ENCODE results near the gene AKAP1. TPM values are rescaled to one million over a fixed set of nuclear protein-coding genes. Genes with fewer than 3 reads are reported as not detected.

The AKAP1 gene
- total RNA-seq, 1 experiment from 2014 or later: 73.1 TPM

DNA sequence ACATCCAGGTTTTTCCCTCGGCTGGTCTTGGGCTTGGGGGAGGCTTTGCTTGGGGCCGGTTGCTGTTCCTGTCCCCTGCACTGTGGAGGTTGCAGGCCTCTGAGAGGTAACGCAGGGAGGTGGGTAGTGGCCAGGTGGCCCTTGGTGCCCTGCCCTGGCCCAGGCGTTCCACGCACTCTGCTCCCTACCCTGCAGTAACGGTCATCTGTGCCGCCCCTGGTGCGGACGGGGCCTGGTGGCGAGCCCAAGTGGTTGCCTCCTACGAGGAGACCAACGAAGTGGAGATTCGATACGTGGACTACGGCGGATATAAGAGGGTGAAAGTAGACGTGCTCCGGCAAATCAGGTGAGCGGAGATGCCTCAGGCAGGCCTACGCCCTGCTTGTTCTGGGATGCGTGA lies 30.9 kb downstream of the AKAP1 start:
- no peaks in the 10 kb centered on the region for H3K4me1 ChIP-seq (ENCODE audit: insufficient read depth, low read length)
- POLR2A ChIA-PET (ENCODE audit: unreplicated experiment): no interaction called here
- no peaks in the 10 kb centered on the region for H4K20me1 ChIP-seq (ENCODE audit: low read length)
- no peak for DNase-seq
- H3K27me3 ChIP-seq (ENCODE audit: low read length): no peaks in the 10 kb centered on the region
- H3K9me3 ChIP-seq (ENCODE audit: low read length): no peaks in the 10 kb centered on the region
- no peak overlapping the region for H3K4me2 ChIP-seq (ENCODE audit: low read length)
- no TSS peak for BruUV-seq (replicated peaks)
- H3F3A ChIP-seq (ENCODE audit: low read length, unreplicated experiment): no peaks in the 10 kb centered on the region
- no peak overlapping the region for H2AFZ ChIP-seq (ENCODE audit: low read length)
- intact Hi-C loops (cut with micrococcal nuclease): no loop called here
- CTCF ChIA-PET: no interaction called here
- no peak for ATAC-seq
- no peak overlapping the region for H3K9ac ChIP-seq (ENCODE audit: low read length)
- TF ChIP-seq CTCF (conservative IDR thresholded peaks at IDR 0.05; ENCODE audit: low read depth, low read length) (no peak), EZH2 (IDR thresholded peaks at IDR 0.05; ENCODE audit: low read length, unreplicated experiment) (no peak)
- H3K79me2 ChIP-seq (ENCODE audit: low read length): no peaks in the 10 kb centered on the region
- peaks cover 75% of the 10 kb centered on the region for H3K36me3 ChIP-seq (ENCODE audit: low read depth, low read length)
- H3K27ac ChIP-seq (ENCODE audit: low read length): no peak overlapping the region
- H3K4me3 ChIP-seq (ENCODE audit: low read length): no peak overlapping the region
- no peaks in the 10 kb centered on the region for H3K9me2 ChIP-seq (replicated peaks; ENCODE audit: low read length)

DNA sequence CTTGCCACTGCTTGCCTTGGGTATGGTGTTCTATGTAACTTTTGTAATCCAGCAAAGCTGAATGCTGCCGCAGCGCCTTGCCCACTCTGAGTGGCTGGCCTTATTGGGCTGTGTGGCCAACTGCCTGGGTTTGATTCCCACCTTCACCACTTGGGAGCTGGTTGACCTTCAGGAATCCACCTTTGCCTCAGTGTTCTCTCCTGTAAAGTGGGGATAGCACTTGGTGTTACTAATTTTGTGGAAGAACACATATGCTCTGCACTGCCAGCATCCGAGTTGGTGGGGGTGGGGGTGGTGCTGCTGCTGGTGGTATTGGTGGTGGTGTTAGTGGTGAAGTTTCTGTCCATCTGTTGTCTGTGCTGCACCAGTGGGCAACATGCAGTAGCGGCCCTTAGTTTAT lies 32.8 kb downstream of the AKAP1 start:
- no peak overlapping the region for H3K9ac ChIP-seq (ENCODE audit: low read length)
- no peaks in the 10 kb centered on the region for H3K27me3 ChIP-seq (ENCODE audit: low read length)
- ATAC-seq (no peak), DNase-seq (no peak)
- intact Hi-C loops (cut with micrococcal nuclease): no loop called here
- no peaks in the 10 kb centered on the region for H3K4me1 ChIP-seq (ENCODE audit: insufficient read depth, low read length)
- no peaks in the 10 kb centered on the region for H3F3A ChIP-seq (ENCODE audit: low read length, unreplicated experiment)
- H3K79me2 ChIP-seq (ENCODE audit: low read length): no peaks in the 10 kb centered on the region
- H3K9me3 ChIP-seq (ENCODE audit: low read length): no peaks in the 10 kb centered on the region
- peaks cover 80% of the 10 kb centered on the region for H3K36me3 ChIP-seq (ENCODE audit: low read depth, low read length)
- no peaks in the 10 kb centered on the region for H3K9me2 ChIP-seq (replicated peaks; ENCODE audit: low read length)
- no peaks in the 10 kb centered on the region for H4K20me1 ChIP-seq (ENCODE audit: low read length)
- H3K4me3 ChIP-seq (ENCODE audit: low read length): no peak overlapping the region
- TF ChIP-seq EZH2 (IDR thresholded peaks at IDR 0.05; ENCODE audit: low read length, unreplicated experiment) (no peak), CTCF (conservative IDR thresholded peaks at IDR 0.05; ENCODE audit: low read depth, low read length) (no peak), EZH2phosphoT487 (IDR thresholded peaks at IDR 0.05; ENCODE audit: borderline replicate concordance, low read length) (no peak)
- H3K4me2 ChIP-seq (ENCODE audit: low read length): no peak overlapping the region
- BruUV-seq (replicated peaks): no TSS peak
- no peak overlapping the region for H2AFZ ChIP-seq (ENCODE audit: low read length)
- H3K27ac ChIP-seq (ENCODE audit: low read length): no peak overlapping the region
- ChIA-PET CTCF (no interaction called here), POLR2A (ENCODE audit: unreplicated experiment) (interaction anchor here (0.6 kb wide), 1 partner anchor 27 kb away, joined by 3 read pairs; no protein-coding TSS in a partner anchor)

- H3K9ac ChIP-seq (ENCODE audit: low read length): no peak overlapping the region
- H3K4me3 ChIP-seq (ENCODE audit: low read length): no peak overlapping the region
- H4K20me1 ChIP-seq (ENCODE audit: low read length): no peaks in the 10 kb centered on the region
- H3F3A ChIP-seq (ENCODE audit: low read length, unreplicated experiment): no peaks in the 10 kb centered on the region
- no TSS peak for BruUV-seq (replicated peaks)
- no peaks in the 10 kb centered on the region for H3K9me2 ChIP-seq (replicated peaks; ENCODE audit: low read length)
- no peaks in the 10 kb centered on the region for H3K27me3 ChIP-seq (ENCODE audit: low read length)
- no peak for DNase-seq
- H3K4me2 ChIP-seq (ENCODE audit: low read length): no peak overlapping the region
- H3K27ac ChIP-seq (ENCODE audit: low read length): no peak overlapping the region
- POLR2A ChIA-PET (ENCODE audit: unreplicated experiment): interaction anchor here (0.6 kb wide), 2 partner anchors 32 to 630 kb away, joined by 4 to 13 read pairs; no protein-coding TSS in a partner anchor
- no peaks in the 10 kb centered on the region for H3K9me3 ChIP-seq (ENCODE audit: low read length)
- peak; percentile 71 for ATAC-seq
- intact Hi-C loops (cut with micrococcal nuclease): loop anchor here (5.0 kb wide), 1 partner anchor 34 kb away; the partner anchor contains the start of gene AKAP1
- peaks cover 74% of the 10 kb centered on the region for H3K36me3 ChIP-seq (ENCODE audit: low read depth, low read length)
- TF ChIP-seq EZH2 (IDR thresholded peaks at IDR 0.05; ENCODE audit: low read length, unreplicated experiment) (no peak), EZH2phosphoT487 (IDR thresholded peaks at IDR 0.05; ENCODE audit: borderline replicate concordance, low read length) (no peak), CTCF (conservative IDR thresholded peaks at IDR 0.05; ENCODE audit: low read depth, low read length) (no peak)
- no peak overlapping the region for H2AFZ ChIP-seq (ENCODE audit: low read length)
- H3K79me2 ChIP-seq (ENCODE audit: low read length): no peaks in the 10 kb centered on the region
- CTCF ChIA-PET: no interaction called here
- H3K4me1 ChIP-seq (ENCODE audit: insufficient read depth, low read length): no peaks in the 10 kb centered on the region
Measured at GRCh38 chr17:57120814-57121213, 35.8 kb downstream of the AKAP1 start.
